ENCODE data around the gene DYRK1A.

The DYRK1A gene

GRCh38 chr21:37550157-37550556 lies 183.6 kb downstream of the DYRK1A start:
- no peak for DNase-seq (ENCODE audit: low read depth in 2 of 2)

- no peak for DNase-seq (ENCODE audit: low read depth in 2 of 2)
These were observed 184.2 kb downstream of the DYRK1A start for GRCh38 chr21:37550618-37551330.

GRCh38 chr21:37551331-37551992 lies 184.9 kb downstream of the DYRK1A start:
- no peak for DNase-seq (ENCODE audit: low read depth in 2 of 2)

- no peak for DNase-seq (ENCODE audit: low read depth in 2 of 2)
These were observed 185.4 kb downstream of the DYRK1A start for GRCh38 chr21:37551993-37552355.

- no peak for DNase-seq (ENCODE audit: low read depth in 2 of 2)
These were observed 186.0 kb downstream of the DYRK1A start for GRCh38 chr21:37552496-37553029.

GRCh38 chr21:37553078-37553481 lies 186.5 kb downstream of the DYRK1A start:
- DNase-seq (ENCODE audit: low read depth in 2 of 2) = no peak

- DNase-seq (ENCODE audit: low read depth in 2 of 2) = no peak
These were observed 188.2 kb downstream of the DYRK1A start for GRCh38 chr21:37554661-37555379.

GRCh38 chr21:37555672-37556261 lies 189.2 kb downstream of the DYRK1A start:
- no peak for DNase-seq (ENCODE audit: low read depth in 2 of 2)

GRCh38 chr21:37557261-37557950 lies 190.8 kb downstream of the DYRK1A start:
- DNase-seq (ENCODE audit: low read depth in 2 of 2) = no peak

GRCh38 chr21:37558676-37559211 lies 192.2 kb downstream of the DYRK1A start:
- no peak for DNase-seq (ENCODE audit: low read depth in 2 of 2)

- DNase-seq (ENCODE audit: low read depth in 2 of 2) = no peak
These were observed 193.8 kb downstream of the DYRK1A start for GRCh38 chr21:37560385-37560784.

GRCh38 chr21:37561506-37561905 lies 194.9 kb downstream of the DYRK1A start:
- no peak for DNase-seq (ENCODE audit: low read depth in 2 of 2)

GRCh38 chr21:37561941-37562919 lies 195.7 kb downstream of the DYRK1A start:
- DNase-seq (ENCODE audit: low read depth in 2 of 2) = no peak

- DNase-seq (ENCODE audit: low read depth in 2 of 2) = no peak
These were observed 196.5 kb downstream of the DYRK1A start for GRCh38 chr21:37562920-37563640.

- peak; percentile 85 to 88 for DNase-seq (ENCODE audit: low read depth in 2 of 2)
These were observed 197.2 kb downstream of the DYRK1A start for GRCh38 chr21:37563641-37564340.

- peak; percentile 76 to 79 for DNase-seq (ENCODE audit: low read depth in 2 of 2)
These were observed 197.9 kb downstream of the DYRK1A start for GRCh38 chr21:37564341-37564923.

GRCh38 chr21:37564924-37565529 lies 198.5 kb downstream of the DYRK1A start:
- no peak for DNase-seq (ENCODE audit: low read depth in 2 of 2)

Data from activated CD4-positive, alpha-beta T cell treated with anti-CD3 and anti-CD28 coated beads for 24 hours (primary cell).